ENCODE results near the gene C2CD4B.

DNA sequence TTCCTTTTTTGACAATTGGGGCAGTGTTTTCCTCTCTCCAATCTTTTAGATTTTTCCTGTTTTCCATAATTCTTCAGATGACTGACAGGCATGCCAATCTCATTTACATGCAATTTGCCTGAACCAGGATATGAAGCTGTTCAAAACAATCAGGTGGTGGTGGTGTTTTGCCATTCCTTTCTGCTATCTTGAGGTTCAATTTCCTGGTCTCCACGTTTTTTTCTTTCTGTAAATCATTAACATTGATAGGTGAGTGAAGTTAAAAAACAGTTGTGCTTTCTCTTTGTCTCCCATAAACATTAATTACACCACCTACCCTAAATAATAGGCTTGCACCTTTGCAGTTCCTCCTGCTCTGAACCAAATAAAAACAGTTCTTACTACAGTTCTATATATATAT is 49.2 kb downstream of the C2CD4B start:
- TF ChIP-seq, protein P1, sequence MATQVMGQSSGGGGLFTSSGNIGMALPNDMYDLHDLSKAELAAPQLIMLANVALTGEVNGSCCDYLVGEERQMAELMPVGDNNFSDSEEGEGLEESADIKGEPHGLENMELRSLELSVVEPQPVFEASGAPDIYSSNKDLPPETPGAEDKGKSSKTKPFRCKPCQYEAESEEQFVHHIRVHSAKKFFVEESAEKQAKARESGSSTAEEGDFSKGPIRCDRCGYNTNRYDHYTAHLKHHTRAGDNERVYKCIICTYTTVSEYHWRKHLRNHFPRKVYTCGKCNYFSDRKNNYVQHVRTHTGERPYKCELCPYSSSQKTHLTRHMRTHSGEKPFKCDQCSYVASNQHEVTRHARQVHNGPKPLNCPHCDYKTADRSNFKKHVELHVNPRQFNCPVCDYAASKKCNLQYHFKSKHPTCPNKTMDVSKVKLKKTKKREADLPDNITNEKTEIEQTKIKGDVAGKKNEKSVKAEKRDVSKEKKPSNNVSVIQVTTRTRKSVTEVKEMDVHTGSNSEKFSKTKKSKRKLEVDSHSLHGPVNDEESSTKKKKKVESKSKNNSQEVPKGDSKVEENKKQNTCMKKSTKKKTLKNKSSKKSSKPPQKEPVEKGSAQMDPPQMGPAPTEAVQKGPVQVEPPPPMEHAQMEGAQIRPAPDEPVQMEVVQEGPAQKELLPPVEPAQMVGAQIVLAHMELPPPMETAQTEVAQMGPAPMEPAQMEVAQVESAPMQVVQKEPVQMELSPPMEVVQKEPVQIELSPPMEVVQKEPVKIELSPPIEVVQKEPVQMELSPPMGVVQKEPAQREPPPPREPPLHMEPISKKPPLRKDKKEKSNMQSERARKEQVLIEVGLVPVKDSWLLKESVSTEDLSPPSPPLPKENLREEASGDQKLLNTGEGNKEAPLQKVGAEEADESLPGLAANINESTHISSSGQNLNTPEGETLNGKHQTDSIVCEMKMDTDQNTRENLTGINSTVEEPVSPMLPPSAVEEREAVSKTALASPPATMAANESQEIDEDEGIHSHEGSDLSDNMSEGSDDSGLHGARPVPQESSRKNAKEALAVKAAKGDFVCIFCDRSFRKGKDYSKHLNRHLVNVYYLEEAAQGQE (IDR thresholded peaks at IDR 0.05; ENCODE audit: insufficient read depth in 1 of 2, low read depth in 2 of 2, low read length in 2 of 2) = no peak
- TF ChIP-seq SIN3A (IDR thresholded peaks at IDR 0.05; ENCODE audit: borderline replicate concordance, insufficient read depth, low read length) = no peak
